Fibroblast of villous mesenchyme (primary cell): ENCODE data around the gene RAPGEF6. TPM values are rescaled to one million over a fixed set of nuclear protein-coding genes. Genes with fewer than 3 reads are reported as not detected.
A peak's percentile ranks its signal among the peaks of the same experiment; 100 is the strongest.
"Not testable (repeated sequence)": the region's sequence is repeated elsewhere in the genome, so short reads cannot be mapped to it uniquely, and the experiment has no call there.

ENCODE experiments used
- DNase-seq: peaks from one replicate; pipeline ENCODE4 v3.0.0-alpha.2; 2010; ENCODE audit warnings: low read depth
- H3K4me3 ChIP-seq: 2 replicates; pipeline ENCODE4 v1.5.1; 2011; ENCODE audit warnings: low read depth, mild to moderate bottlenecking, low read length
- CTCF ChIP-seq: IDR thresholded peaks from 2 replicates; pipeline ENCODE4 v1.5.1; 2012; ENCODE audit warnings: low read depth, mild to moderate bottlenecking, low read length; ENCODE audit not compliant: insufficient read depth
- total RNA-seq: library from RNA; depleted of rRNA; stranded (reverse); fragments of >200 nt; gene quantifications from 2 replicates; pipeline ENCODE4 v1.2.3, GENCODE V29; 2012

Gene RAPGEF6
- total RNA-seq, 1 donor, result 21.6 TPM

- no peak for DNase-seq
- H3K4me3 ChIP-seq, result no peak overlapping the region
- TF ChIP-seq CTCF, result no peak
These were observed 39.7 kb downstream of the RAPGEF6 start for GRCh38 chr5:131595088-131596033.

DNA sequence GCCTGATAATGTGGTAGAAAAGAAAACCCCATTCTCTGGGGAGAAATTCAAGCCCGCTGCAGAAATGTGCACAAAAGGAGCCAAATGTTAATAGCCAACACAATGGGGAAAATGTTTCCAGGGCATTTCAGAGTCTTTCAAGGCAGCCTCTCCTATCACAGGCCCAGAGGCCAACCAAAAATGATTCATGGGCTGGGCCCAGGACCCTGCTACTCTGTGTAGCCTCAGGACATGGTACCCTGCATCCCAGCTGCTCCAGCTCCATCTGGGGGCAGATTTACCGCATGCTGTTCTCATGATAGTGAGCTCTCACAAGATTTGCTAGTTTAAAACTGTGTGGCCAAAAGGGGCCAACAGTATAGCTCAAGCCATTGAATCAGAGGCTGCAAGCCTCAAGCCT is 41.1 kb downstream of the RAPGEF6 start:
- DNase-seq, result no peak
- H3K4me3 ChIP-seq, result no peak overlapping the region
- no peak for TF ChIP-seq CTCF

- peak; percentile 68 for DNase-seq
These were observed 41.6 kb downstream of the RAPGEF6 start for GRCh38 chr5:131593436-131593835.

GRCh38 chr5:131589510-131590348 is 45.3 kb downstream of the RAPGEF6 start:
- peak; percentile 97 for TF ChIP-seq CTCF
- DNase-seq, result peak; percentile 85
- no peak overlapping the region for H3K4me3 ChIP-seq

More at GRCh38 chr5:131593436-131593835, 41.6 kb downstream of the RAPGEF6 start:
- H3K4me3 ChIP-seq, result not testable (repeated sequence)

GRCh38 chr5:131587541-131587940 is 47.5 kb downstream of the RAPGEF6 start:
- DNase-seq, result no peak
- no peak overlapping the region for H3K4me3 ChIP-seq
- no peak for TF ChIP-seq CTCF

DNA sequence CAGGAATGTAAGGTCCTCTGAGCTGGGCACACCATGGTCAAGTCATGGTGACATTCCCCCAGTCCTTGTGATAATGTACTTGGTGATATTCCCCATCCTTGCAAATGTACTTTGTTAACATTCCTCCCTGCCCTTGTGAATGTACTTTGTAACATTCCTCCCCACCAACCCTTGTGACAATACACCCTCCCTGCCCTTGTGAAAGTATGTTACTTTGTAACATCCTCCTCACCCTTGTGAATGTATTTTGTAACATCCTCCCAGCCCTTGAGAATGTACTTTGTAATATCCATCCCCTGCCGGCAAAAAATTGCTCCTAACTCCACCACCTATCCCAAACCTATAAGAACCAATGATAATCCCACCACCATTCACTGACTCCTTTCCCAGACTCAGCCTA is 53.3 kb downstream of the RAPGEF6 start:
- DNase-seq, result no peak
- H3K4me3 ChIP-seq, result no peak overlapping the region
- no peak for TF ChIP-seq CTCF
